Progenitor cell of endocrine pancreas (in vitro differentiated cells): ENCODE data around the gene FAM177B. TPM values are rescaled to one million over a fixed set of nuclear protein-coding genes. Genes with fewer than 3 reads are reported as not detected.

Experiments
- DNase-seq: peaks from one replicate; pipeline ENCODE4 v3.0.0; 2021; ENCODE audit warnings: low spot score; ENCODE audit not compliant: unreplicated experiment
- H3K27ac Mint-ChIP-seq: 2 replicates; pipeline ENCODE4 v1.8.0; 2021; ENCODE audit warnings: mild to moderate bottlenecking, moderate library complexity, mixed read lengths
- H3K27me3 Mint-ChIP-seq: 2 replicates; pipeline ENCODE4 v1.8.0; 2021; ENCODE audit warnings: mixed read lengths
- H3K36me3 Mint-ChIP-seq: 2 replicates; pipeline ENCODE4 v1.8.0; 2022; ENCODE audit warnings: mixed read lengths; ENCODE audit not compliant: insufficient read depth
- H3K4me1 Mint-ChIP-seq: 2 replicates; pipeline ENCODE4 v1.8.0; 2021; ENCODE audit warnings: low read depth, mixed read lengths
- H3K4me3 Mint-ChIP-seq: 2 replicates; pipeline ENCODE4 v1.8.0; 2021; ENCODE audit warnings: low read depth, mild to moderate bottlenecking, moderate library complexity, mixed read lengths
- H3K9me3 Mint-ChIP-seq: 2 replicates; pipeline ENCODE4 v1.8.0; 2021; ENCODE audit warnings: low read depth, mixed read lengths
- total RNA-seq: library from RNA; stranded (reverse); gene quantifications from 2 replicates; pipeline ENCODE4 v1.2.1, GENCODE V29; 2021
- TF ChIP-seq, protein P1 (sequence below): fragments of 200-600 bp; sonication (generic); IDR thresholded peaks from one replicate; pipeline ENCODE4 v1.5.0; 2021; ENCODE audit warnings: antibody characterized with exemption, mild to moderate bottlenecking; ENCODE audit not compliant: unreplicated experiment

FAM177B gene
- total RNA-seq, 1 donor from 2014 or later: not detected

DNA sequence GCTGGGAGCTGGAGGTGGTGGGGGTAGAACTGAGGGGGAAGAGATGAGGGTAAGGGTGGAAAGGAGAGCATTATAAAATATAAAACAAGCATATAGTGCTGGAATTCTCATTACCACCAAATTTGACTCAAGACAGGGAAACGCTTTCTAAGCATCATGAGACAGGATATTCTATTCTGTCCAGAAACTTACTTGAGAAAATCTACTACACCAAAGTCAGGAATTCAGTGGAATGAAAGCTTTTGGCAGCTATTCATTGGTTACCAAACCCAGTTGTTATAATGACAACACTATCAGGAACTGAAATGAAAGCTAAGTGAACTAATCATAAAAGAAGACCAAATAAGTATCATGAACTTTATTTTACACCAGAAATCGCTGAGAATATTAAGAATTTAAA lies 39.2 kb upstream of the FAM177B start:
- no peaks in the 10 kb centered on the region for H3K27me3 Mint-ChIP-seq
- H3K36me3 Mint-ChIP-seq: peaks cover 11% of the 10 kb centered on the region
- H3K4me3 Mint-ChIP-seq: no peak overlapping the region
- TF ChIP-seq, protein P1, sequence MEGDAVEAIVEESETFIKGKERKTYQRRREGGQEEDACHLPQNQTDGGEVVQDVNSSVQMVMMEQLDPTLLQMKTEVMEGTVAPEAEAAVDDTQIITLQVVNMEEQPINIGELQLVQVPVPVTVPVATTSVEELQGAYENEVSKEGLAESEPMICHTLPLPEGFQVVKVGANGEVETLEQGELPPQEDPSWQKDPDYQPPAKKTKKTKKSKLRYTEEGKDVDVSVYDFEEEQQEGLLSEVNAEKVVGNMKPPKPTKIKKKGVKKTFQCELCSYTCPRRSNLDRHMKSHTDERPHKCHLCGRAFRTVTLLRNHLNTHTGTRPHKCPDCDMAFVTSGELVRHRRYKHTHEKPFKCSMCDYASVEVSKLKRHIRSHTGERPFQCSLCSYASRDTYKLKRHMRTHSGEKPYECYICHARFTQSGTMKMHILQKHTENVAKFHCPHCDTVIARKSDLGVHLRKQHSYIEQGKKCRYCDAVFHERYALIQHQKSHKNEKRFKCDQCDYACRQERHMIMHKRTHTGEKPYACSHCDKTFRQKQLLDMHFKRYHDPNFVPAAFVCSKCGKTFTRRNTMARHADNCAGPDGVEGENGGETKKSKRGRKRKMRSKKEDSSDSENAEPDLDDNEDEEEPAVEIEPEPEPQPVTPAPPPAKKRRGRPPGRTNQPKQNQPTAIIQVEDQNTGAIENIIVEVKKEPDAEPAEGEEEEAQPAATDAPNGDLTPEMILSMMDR: no peak
- DNase-seq: no peak
- no peaks in the 10 kb centered on the region for H3K9me3 Mint-ChIP-seq
- H3K4me1 Mint-ChIP-seq: peaks cover 8% of the 10 kb centered on the region
- no peak overlapping the region for H3K27ac Mint-ChIP-seq

DNA sequence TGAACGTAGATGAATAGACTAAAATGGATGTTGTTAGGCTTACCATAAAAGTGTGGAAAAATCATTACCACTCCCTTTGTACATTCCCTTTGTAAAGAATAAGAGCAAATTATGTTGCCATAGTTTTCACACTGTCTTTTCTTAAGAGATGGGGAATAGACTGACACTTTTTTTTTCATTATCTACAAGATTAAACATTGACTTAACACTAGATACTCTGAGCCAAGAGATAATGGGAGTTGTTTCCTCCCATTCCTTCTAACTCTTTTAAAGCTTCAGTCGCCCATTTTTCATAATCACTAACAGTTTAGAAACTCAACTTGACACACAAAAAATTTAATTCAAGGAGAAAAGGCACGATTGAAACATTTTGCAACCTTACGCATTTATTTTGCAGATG lies 34.8 kb upstream of the FAM177B start:
- no peaks in the 10 kb centered on the region for H3K27me3 Mint-ChIP-seq
- H3K36me3 Mint-ChIP-seq: peaks cover 32% of the 10 kb centered on the region
- no peak for DNase-seq
- H3K9me3 Mint-ChIP-seq: peaks cover 18% of the 10 kb centered on the region
- H3K4me3 Mint-ChIP-seq: no peak overlapping the region
- TF ChIP-seq, protein P1: no peak
- H3K27ac Mint-ChIP-seq: peak overlapping the region; percentile 1
- H3K4me1 Mint-ChIP-seq: peaks cover 10% of the 10 kb centered on the region

DNA sequence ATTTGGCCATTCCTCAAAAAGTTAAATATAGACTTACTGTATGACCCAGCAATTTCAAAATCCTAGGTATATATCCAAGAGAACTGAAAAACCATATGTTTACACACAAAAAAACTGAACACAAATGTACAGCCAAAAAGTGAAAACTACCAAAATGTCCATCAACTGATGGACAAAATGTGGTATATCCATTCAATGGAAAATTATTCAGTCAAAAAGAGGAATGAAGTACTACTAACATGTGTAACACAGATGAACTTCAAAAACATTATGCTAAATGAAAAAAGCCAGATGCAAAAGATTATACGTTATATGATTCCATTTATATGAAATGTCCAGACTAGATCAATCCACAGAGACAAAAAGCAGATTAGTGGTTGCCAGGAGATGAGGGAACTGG lies 32.7 kb upstream of the FAM177B start:
- H3K27me3 Mint-ChIP-seq: no peaks in the 10 kb centered on the region
- H3K36me3 Mint-ChIP-seq: peaks cover 33% of the 10 kb centered on the region
- DNase-seq: no peak
- TF ChIP-seq, protein P1: no peak
- H3K4me3 Mint-ChIP-seq: no peak overlapping the region
- H3K27ac Mint-ChIP-seq: no peak overlapping the region
- peaks cover 18% of the 10 kb centered on the region for H3K9me3 Mint-ChIP-seq
- H3K4me1 Mint-ChIP-seq: peaks cover 10% of the 10 kb centered on the region

DNA sequence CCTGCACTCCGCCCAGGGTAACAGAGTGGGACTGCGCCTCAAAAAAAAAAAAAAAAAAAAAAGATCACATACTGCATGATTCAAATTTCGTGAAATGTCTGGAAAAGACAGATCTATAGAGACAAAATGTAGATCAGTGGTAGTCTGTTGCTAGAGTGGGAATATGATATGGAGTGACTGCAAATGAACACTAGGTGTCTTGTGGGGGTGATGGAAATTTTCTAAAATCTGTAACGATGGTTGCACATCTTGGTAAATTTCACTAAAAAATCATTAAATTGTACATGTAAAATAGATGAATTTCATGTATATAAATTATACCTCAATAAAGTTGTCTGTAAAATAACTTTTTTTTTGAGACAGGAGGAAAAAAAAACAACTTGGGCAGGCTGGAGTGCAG lies 30.2 kb upstream of the FAM177B start:
- no peak for DNase-seq
- TF ChIP-seq, protein P1: peak; percentile 11
- peaks cover 18% of the 10 kb centered on the region for H3K9me3 Mint-ChIP-seq
- H3K4me3 Mint-ChIP-seq: no peak overlapping the region
- H3K27ac Mint-ChIP-seq: no peak overlapping the region
- no peaks in the 10 kb centered on the region for H3K27me3 Mint-ChIP-seq
- peaks cover 27% of the 10 kb centered on the region for H3K36me3 Mint-ChIP-seq
- peaks cover 18% of the 10 kb centered on the region for H3K4me1 Mint-ChIP-seq

DNA sequence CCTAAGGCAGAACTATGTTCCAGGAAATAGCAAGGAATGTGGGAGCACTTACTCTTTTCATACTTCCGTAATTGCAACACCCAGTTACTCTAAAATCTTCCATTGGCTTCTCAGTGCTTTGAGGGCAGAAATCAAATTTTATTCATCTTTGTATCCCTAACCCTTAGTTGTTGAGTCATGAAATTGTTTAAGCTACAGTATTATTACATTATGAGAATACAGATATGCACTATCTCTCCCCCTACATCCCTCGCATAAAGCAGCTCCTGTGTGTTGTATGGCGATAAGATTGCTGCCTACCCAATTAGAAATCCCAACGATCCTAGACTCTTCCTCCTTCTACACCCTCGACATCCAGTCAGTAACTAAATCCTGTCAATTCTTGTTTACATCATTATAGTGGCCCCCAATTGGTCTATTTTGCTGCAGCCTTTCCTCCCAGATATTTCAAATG lies 27.3 kb upstream of the FAM177B start:
- Mint-ChIP-seq H3K27me3 (no peaks in the 10 kb centered on the region), H3K9me3 (peaks cover 10% of the 10 kb centered on the region), H3K4me3 (peak overlapping the region; percentile 99), H3K27ac (no peak overlapping the region), H3K4me1 (peaks cover 10% of the 10 kb centered on the region), H3K36me3 (peaks cover 17% of the 10 kb centered on the region)
- no peak for DNase-seq
- TF ChIP-seq, protein P1: no peak
